Activated CD8-positive, alpha-beta T cell treated with anti-CD3 and anti-CD28 coated beads for 36 hours (primary cell): ENCODE results near the gene NCF1. TPM values are rescaled to one million over a fixed set of nuclear protein-coding genes. Genes with fewer than 3 reads are reported as not detected.
A peak's percentile ranks its signal among the peaks of the same experiment; 100 is the strongest.
"Not testable (repeated sequence)": the region's sequence is repeated elsewhere in the genome, so short reads cannot be mapped to it uniquely, and the experiment has no call there.

Source experiments
- ATAC-seq: fragments of 200-7000 bp; cut with Tn5 transposase; one replicate; pipeline ENCODE4 v1.10.0; 2021; ENCODE audit warnings: mild to moderate bottlenecking, moderate library complexity
- CTCF ChIA-PET: fragments of 350-600 bp; sonication (Branson Sonifier 250); formaldehyde crosslinking; loops from one replicate; lab custom pipeline; 2021; ENCODE audit warnings: antibody characterized with exemption; lab: Charles Lee
- POLR2A ChIA-PET: fragments of 350-600 bp; sonication (Branson Sonifier 250); formaldehyde crosslinking; loops from one replicate; lab custom pipeline; 2021; ENCODE audit warnings: antibody characterized with exemption; lab: Charles Lee
- DNase-seq: peaks from one replicate; pipeline ENCODE4 v3.0.0-alpha.2; 2020
- H3K27ac Mint-ChIP-seq: one replicate; pipeline ENCODE4 v1.8.0; 2021; ENCODE audit warnings: mild to moderate bottlenecking, mixed read lengths
- H3K27me3 Mint-ChIP-seq: one replicate; pipeline ENCODE4 v1.8.0; 2021; ENCODE audit warnings: mixed read lengths
- H3K36me3 Mint-ChIP-seq: one replicate; pipeline ENCODE4 v1.8.0; 2021; ENCODE audit warnings: low read depth, mixed read lengths
- H3K4me1 Mint-ChIP-seq: one replicate; pipeline ENCODE4 v1.8.0; 2021; ENCODE audit warnings: low read depth, mixed read lengths
- H3K4me3 Mint-ChIP-seq: one replicate; pipeline ENCODE4 v1.8.0; 2021; ENCODE audit warnings: mild to moderate bottlenecking, moderate library complexity, mixed read lengths
- H3K9me3 Mint-ChIP-seq: one replicate; pipeline ENCODE4 v1.8.0; 2021; ENCODE audit warnings: mixed read lengths
- intact Hi-C: fragments of 100-400 bp; cut with micrococcal nuclease; formaldehyde crosslinking; loops from one replicate; pipeline ENCODE4 v1.10.0; 2022
- total RNA-seq, 2 experiments: library from RNA; stranded (reverse); gene quantifications; one replicate each; pipeline ENCODE4 v1.2.3, GENCODE V29; 2021

The NCF1 gene
- total RNA-seq, 2 experiments from 2014 or later = 2.2 to 2.4 TPM

DNA sequence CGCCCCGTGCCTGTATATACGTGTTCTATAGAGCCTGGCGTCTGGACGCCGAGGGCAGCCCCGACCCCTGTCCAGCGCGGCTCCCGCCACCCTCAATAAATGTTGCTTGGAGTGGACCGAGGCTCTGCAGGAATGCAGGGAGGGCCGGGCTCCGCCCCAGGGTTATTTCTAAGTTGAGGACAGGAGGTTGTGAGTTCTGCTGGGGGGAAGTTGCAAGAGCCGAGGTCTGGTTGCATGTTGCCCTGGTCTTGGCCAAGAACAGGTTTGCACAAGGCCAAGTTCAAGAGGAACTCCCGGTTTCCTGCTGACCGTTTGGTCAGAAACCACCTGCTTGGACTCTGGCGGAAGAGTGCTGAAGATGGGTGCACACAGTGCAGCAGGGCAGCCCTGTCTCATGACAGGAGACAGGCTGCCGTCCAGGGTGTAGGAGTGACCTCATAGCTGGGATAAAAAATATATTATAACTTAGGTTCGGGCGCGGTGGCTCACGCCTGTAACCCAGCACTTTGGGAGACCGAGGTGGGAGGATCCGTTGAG is 15.5 kb downstream of the NCF1 start:
- H3K36me3 Mint-ChIP-seq, H3K9me3 Mint-ChIP-seq, DNase-seq, H3K4me3 Mint-ChIP-seq, intact Hi-C loops, H3K27ac Mint-ChIP-seq, POLR2A ChIA-PET, CTCF ChIA-PET, H3K4me1 Mint-ChIP-seq, H3K27me3 Mint-ChIP-seq, ATAC-seq: not testable (repeated sequence)

DNA sequence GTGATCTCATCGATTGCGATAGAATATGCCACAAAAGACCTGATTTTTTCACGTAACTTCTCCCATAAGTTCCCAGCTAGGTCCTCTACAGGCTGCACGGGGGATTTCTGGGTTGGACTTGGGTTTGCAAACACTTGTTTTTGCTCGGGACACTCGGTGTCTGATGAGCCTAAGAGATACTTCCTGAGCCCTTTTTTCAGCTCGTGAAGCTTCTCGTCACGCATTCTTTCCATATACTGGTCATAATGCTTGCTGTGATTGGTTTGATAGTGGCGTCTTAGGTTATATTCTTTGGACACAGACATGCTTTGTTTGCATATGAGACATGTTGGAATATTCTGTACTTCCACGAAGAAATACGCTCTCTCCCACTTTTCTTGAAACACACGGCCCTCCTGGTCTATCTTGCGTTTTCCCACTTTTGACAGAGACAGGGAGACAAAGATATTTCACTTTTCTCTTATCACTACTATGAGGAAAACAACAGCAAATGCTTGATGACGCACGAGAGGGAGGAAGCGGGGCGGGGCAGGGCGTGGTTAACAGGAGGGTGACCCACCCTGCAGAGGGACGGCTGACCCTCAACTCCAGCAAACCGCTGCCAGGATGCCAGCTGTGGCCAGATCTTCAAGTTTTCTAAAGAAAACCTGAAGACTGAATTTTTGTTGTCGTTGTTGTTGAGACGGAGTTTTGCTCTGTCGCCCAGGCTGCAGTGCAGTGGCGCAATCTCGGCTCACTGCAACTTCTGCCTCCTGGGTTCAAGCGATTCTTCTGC is 24.2 kb downstream of the NCF1 start:
- DNase-seq (peak; percentile 2), ATAC-seq (peak; percentile 5)
- H3K4me1 Mint-ChIP-seq, POLR2A ChIA-PET, intact Hi-C loops, H3K36me3 Mint-ChIP-seq, CTCF ChIA-PET, H3K27me3 Mint-ChIP-seq, H3K27ac Mint-ChIP-seq, H3K9me3 Mint-ChIP-seq, H3K4me3 Mint-ChIP-seq: not testable (repeated sequence)

DNA sequence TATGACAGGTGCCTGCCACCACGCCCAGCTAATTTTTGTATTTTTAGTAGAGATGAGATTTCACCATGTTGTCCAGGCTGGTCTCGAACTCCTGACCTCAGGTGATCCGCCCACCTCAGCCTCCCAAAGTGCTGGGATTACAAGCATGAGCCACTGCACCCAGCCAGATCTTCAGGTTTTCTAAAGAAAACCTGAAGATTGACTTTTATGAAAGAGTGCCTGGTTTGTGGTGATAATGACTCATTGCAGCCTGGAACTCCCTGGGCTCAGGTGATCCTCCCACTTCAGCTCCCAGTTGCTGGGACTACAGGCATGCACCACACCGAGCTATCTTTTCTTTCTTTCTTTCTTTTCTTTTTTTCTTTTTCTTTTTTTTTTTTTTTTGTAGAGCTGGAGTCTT is 24.8 kb downstream of the NCF1 start:
- H3K27ac Mint-ChIP-seq = not testable (repeated sequence)

DNA sequence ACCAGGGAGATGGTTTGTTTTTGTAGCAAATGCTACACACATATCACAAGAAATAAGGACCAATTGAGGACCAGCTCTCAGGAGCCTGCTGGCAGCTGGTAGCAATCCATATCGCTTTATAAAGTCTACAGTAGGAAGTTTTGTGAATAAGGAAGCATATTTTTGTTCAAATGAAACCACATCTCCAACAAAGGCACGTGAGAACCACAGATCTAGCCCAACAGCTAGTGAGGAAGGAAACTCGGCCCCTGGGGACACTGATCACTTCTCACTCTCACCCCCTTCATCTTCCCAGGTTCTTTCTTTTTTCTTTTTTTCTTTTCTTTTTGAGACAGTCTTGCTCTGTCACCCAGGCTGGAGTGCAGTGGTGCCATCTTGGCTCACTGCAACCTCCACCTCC is 42.1 kb downstream of the NCF1 start:
- H3K27ac Mint-ChIP-seq, H3K36me3 Mint-ChIP-seq, H3K27me3 Mint-ChIP-seq, H3K9me3 Mint-ChIP-seq, POLR2A ChIA-PET, H3K4me1 Mint-ChIP-seq, H3K4me3 Mint-ChIP-seq, DNase-seq, ATAC-seq, CTCF ChIA-PET, intact Hi-C loops: not testable (repeated sequence)

More for the DNA sequence above, 24.8 kb downstream of the NCF1 start:
- H3K4me1 Mint-ChIP-seq, intact Hi-C loops, H3K27me3 Mint-ChIP-seq, CTCF ChIA-PET, H3K9me3 Mint-ChIP-seq, POLR2A ChIA-PET, H3K36me3 Mint-ChIP-seq, H3K4me3 Mint-ChIP-seq: not testable (repeated sequence)
- DNase-seq (peak; percentile 20), ATAC-seq (peak; percentile 46)

DNA sequence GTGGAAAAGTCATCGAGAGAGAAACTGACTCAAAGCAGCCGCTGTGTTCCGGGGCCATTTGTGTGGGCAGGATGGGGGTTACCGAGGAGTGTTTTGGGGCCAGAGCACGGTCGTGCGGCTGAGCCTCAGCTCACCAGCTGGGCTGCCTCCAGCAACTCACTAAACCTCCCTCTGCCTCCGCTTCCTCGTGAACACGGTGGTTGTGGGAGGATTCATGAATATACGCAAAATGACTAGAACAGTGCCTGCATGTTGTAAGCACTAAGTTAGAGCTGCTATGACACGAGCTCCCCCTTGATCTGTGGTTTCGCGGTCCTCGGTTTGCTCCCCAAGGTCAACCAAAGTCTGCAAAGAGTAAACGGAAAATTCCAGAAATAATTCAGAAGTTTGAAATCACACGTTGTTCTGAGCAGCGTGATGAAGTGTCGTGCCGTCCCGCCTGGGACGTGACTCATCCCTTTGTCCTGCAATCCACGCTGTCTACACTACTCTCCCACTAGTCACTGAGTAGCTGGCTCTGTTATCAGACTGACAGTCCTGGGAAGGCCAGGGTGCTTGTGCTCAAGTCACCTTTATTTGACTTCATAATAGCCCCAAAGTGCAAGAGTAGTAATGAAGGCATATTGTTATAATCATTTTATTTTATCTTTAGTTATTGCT is 46.5 kb downstream of the NCF1 start:
- POLR2A ChIA-PET, H3K4me1 Mint-ChIP-seq, H3K27ac Mint-ChIP-seq: not testable (repeated sequence)

DNA sequence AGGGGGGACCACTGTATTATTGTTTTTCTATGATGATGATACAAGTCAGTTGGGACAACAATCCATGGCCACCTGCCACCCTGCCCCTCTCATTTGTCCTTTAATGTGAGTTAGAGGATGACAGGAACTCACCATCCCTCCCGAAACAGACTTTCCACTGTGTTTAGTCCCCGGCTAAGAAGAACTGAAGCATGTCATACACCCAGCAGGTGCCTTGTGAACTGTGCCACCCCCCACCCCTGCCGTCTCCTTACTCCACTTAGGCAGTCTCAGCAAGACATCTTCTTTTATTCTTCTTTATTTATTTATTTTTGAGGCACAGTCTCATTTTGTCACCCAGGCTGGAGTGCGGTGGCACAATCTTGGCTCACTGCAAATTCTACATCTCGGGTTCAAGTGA is 47.4 kb downstream of the NCF1 start:
- H3K4me1 Mint-ChIP-seq, H3K9me3 Mint-ChIP-seq, H3K4me3 Mint-ChIP-seq, H3K36me3 Mint-ChIP-seq, CTCF ChIA-PET, ATAC-seq, DNase-seq, POLR2A ChIA-PET, H3K27me3 Mint-ChIP-seq, intact Hi-C loops, H3K27ac Mint-ChIP-seq: not testable (repeated sequence)

More for the DNA sequence above, 46.5 kb downstream of the NCF1 start:
- DNase-seq, H3K9me3 Mint-ChIP-seq, intact Hi-C loops, H3K4me3 Mint-ChIP-seq, CTCF ChIA-PET, H3K36me3 Mint-ChIP-seq, H3K27me3 Mint-ChIP-seq: not testable (repeated sequence)
- ATAC-seq = peak; percentile 76

DNA sequence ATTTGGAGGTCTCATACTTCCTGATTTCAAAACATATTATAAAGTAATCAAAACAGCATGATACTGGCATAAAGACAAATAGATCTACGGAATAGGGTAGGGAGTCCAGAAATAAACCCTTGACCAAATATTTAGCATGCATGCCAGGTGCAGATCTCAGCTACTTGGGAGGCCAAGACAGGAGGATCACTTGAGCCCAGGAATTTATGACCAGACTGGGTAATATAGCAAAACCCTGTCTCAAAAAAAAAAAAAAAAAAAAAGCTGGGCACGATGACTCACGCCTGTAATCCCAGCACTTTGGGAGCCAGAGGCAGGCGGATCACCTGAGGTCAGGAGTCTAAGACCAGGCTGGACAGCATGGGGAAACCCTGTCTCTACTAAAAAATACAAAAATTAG is 56.1 kb downstream of the NCF1 start:
- intact Hi-C loops, H3K9me3 Mint-ChIP-seq, ATAC-seq, H3K36me3 Mint-ChIP-seq, H3K27ac Mint-ChIP-seq, H3K27me3 Mint-ChIP-seq, DNase-seq, POLR2A ChIA-PET, CTCF ChIA-PET, H3K4me3 Mint-ChIP-seq, H3K4me1 Mint-ChIP-seq: not testable (repeated sequence)

DNA sequence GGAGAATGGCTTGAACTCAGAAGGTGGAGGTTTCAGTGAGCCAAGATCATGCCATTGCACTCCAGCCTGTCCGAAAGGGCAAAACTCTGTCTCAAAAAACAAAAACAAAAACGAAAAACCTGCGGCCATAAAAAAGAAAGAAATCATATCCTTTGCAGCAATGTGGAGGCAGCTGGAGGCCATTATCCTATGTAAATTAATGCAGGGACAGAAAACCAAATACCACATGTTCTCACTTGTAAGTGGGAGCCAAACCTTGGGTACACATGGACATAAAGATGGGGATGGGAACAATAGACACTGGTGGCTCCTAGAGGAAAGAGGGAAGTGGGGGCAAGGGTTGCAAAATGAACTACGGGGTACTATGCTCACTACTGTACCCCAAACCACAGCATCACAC is 56.6 kb downstream of the NCF1 start:
- H3K27ac Mint-ChIP-seq, ATAC-seq, H3K27me3 Mint-ChIP-seq, H3K4me3 Mint-ChIP-seq, DNase-seq, H3K4me1 Mint-ChIP-seq, POLR2A ChIA-PET, H3K36me3 Mint-ChIP-seq, intact Hi-C loops, H3K9me3 Mint-ChIP-seq, CTCF ChIA-PET: not testable (repeated sequence)

Other genes starting within 250 kb of the NCF1 start
- 100 to 1,000 TPM; 156 TPM for gene GTF2I, start 116.3 kb upstream of the NCF1 start, total RNA-seq
- gene GTF2IRD2, start 77.6 kb downstream of the NCF1 start, total RNA-seq = 1 to 10 TPM; 2.8 to 4.1 TPM
- gene CASTOR2, start 190.7 kb downstream of the NCF1 start, total RNA-seq = 1 to 10 TPM; 3.1 to 3.4 TPM